HT1080 (cell line): ENCODE measurements around the gene ALX3. TPM values are rescaled to one million over a fixed set of nuclear protein-coding genes. Genes with fewer than 3 reads are reported as not detected.

Experiments used
- total RNA-seq: library from RNA; depleted of rRNA; stranded (reverse); fragments of >200 nt; shearing (Covaris generic); gene quantifications from 2 replicates; pipeline ENCODE4 v1.2.3, GENCODE V29; 2014; rRNA removed

ALX3 gene
- total RNA-seq, 1 experiment from 2014 or later = not detected

Other genes with a start within 250 kb of the ALX3 start
- gene CSF1, start 159.8 kb downstream of the ALX3 start, total RNA-seq = 19.9 and 22.0 TPM in 2 replicates
- gene AHCYL1, start 85.9 kb downstream of the ALX3 start, total RNA-seq = 28.5 and 41.1 TPM in 2 replicates
- 27.5 and 29.8 TPM in 2 replicates for gene STRIP1, start 36.0 kb downstream of the ALX3 start, total RNA-seq
- gene UBL4B, start 41.8 kb upstream of the ALX3 start, total RNA-seq = not detected in 2 replicates
- gene SLC6A17, start 79.8 kb upstream of the ALX3 start, total RNA-seq = not detected in 2 replicates
- gene KCNC4, start 139.6 kb upstream of the ALX3 start, total RNA-seq = 1.6 and 2.2 TPM in 2 replicates